Calu3 (cell line): Measurements from ENCODE around the gene CLDN7. TPM values are rescaled to one million over a fixed set of nuclear protein-coding genes. Genes with fewer than 3 reads are reported as not detected.

Experiments used
- BruUV-seq: library from RNA; stranded (reverse); fragments of 400-500 nt; replicated peaks from 2 replicates; lab custom pipeline; 2021; lab: Mats Ljungman, UMichigan
- CTCF ChIA-PET: fragments of 300-600 bp; sonication (Branson Sonifier 250); formaldehyde crosslinking; loops from one replicate; lab custom pipeline; 2022; ENCODE audit warnings: antibody characterized with exemption; lab: Charles Lee
- DNase-seq: peaks from one replicate; pipeline ENCODE4 v3.0.0; 2022
- H3K27ac Mint-ChIP-seq: one replicate; pipeline ENCODE4 v1.8.0; 2022; ENCODE audit warnings: mixed read lengths; ENCODE audit not compliant: unreplicated experiment
- H3K27me3 Mint-ChIP-seq: one replicate; pipeline ENCODE4 v1.8.0; 2022; ENCODE audit warnings: mixed read lengths; ENCODE audit not compliant: unreplicated experiment
- H3K36me3 Mint-ChIP-seq: one replicate; pipeline ENCODE4 v1.8.0; 2022; ENCODE audit warnings: mild to moderate bottlenecking, moderate library complexity, mixed read lengths; ENCODE audit not compliant: insufficient read depth, unreplicated experiment
- H3K4me1 Mint-ChIP-seq: one replicate; pipeline ENCODE4 v1.8.0; 2022; ENCODE audit warnings: mild to moderate bottlenecking, low read depth, mixed read lengths; ENCODE audit not compliant: unreplicated experiment
- H3K4me3 Mint-ChIP-seq: one replicate; pipeline ENCODE4 v1.8.0; 2022; ENCODE audit warnings: mild to moderate bottlenecking, low read depth, moderate library complexity, mixed read lengths; ENCODE audit not compliant: unreplicated experiment
- H3K9me3 Mint-ChIP-seq: one replicate; pipeline ENCODE4 v1.8.0; 2022; ENCODE audit warnings: low read depth, mixed read lengths; ENCODE audit not compliant: unreplicated experiment
- intact Hi-C: fragments of 100-400 bp; cut with micrococcal nuclease; formaldehyde crosslinking; loops from one replicate; pipeline ENCODE4 v1.10.0; 2022; ENCODE audit not compliant: unreplicated experiment
- total RNA-seq: library from RNA; stranded (reverse); gene quantifications from 2 replicates; pipeline ENCODE4 v1.2.3, GENCODE V29; 2022
- TF ChIP-seq, protein P1 (sequence below): fragments of 200-600 bp; IDR thresholded peaks from one replicate; pipeline ENCODE4 v1.8.0; 2022; ENCODE audit warnings: antibody characterized with exemption; ENCODE audit not compliant: unreplicated experiment

The CLDN7 gene
- total RNA-seq, 1 experiment from 2014 or later: 266 TPM

DNA sequence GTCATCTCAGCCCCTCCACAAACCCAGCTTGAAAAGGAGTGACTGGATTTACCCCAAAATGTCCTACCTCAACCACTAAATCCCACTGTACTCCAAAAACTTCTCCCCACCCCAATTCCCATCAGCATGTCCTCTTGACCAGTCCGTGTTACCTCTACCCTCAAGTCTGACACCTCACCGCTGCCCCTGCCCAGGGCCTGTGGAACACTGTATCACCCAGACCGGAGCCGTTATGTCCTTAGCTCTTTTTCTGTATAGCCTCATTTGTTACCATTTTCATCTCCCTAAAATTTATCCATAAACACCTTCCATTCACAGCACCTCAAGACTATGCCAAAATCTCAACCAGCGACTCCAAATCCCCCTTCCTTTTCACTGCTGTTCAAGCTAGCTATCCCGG lies 25.5 kb downstream of the CLDN7 start:
- Mint-ChIP-seq H3K9me3 (no peaks in the 10 kb centered on the region), H3K4me1 (peaks cover 51% of the 10 kb centered on the region), H3K36me3 (peaks cover 98% of the 10 kb centered on the region), H3K27ac (peak overlapping the region; percentile 48), H3K4me3 (peak overlapping the region; percentile 85), H3K27me3 (no peaks in the 10 kb centered on the region)
- no peak for DNase-seq
- BruUV-seq: no TSS peak
- intact Hi-C loops: no loop called here
- TF ChIP-seq, protein P1, sequence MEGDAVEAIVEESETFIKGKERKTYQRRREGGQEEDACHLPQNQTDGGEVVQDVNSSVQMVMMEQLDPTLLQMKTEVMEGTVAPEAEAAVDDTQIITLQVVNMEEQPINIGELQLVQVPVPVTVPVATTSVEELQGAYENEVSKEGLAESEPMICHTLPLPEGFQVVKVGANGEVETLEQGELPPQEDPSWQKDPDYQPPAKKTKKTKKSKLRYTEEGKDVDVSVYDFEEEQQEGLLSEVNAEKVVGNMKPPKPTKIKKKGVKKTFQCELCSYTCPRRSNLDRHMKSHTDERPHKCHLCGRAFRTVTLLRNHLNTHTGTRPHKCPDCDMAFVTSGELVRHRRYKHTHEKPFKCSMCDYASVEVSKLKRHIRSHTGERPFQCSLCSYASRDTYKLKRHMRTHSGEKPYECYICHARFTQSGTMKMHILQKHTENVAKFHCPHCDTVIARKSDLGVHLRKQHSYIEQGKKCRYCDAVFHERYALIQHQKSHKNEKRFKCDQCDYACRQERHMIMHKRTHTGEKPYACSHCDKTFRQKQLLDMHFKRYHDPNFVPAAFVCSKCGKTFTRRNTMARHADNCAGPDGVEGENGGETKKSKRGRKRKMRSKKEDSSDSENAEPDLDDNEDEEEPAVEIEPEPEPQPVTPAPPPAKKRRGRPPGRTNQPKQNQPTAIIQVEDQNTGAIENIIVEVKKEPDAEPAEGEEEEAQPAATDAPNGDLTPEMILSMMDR: no peak
- CTCF ChIA-PET: no interaction called here

DNA sequence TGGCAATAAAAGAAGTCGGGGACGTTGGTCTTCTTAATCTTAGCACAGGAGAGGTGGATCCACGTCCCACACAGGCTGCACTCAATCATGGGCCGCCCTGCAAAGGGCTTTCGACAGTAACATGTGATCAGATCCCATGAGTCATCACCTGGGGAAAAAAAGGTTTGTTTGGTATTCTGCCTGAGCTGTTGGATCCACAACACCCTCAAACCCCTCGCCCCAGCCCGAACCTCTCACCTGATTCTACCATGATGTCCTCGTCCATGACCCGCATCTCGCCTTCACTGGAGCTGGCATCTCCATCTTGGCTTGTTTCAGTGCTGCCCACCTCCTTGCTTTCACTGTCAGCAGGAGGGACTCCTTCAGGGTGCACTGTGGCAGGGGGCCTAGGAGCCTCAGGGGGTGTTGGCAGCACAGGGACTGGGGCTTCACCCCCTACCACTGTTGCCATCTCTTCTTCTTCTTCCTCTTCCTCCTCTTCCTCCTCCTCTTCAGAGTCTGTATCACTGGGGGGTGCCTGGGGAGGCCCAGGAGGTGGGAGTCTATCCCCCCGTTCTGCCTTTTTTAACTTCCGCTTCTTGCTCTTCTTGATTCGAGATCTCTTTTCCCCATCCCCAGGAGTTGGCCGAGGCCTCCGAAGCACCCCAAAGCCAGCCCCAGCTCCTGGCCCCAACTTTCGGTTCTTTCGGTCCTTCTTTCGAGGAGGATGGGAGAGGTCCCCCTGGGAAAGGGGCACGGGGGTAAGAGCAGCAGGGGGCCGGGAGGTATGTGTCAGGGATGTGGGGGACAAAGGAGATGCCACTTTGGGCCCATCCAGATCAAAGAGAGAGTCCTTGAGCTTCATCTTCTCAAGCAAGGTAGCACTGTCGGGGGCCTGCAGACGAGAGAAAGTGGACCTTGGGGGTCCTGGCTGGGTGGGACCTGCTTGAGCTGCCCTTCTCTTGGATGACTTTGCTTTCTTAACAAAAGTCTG lies 26.3 kb downstream of the CLDN7 start:
- intact Hi-C loops: no loop called here
- CTCF ChIA-PET: no interaction called here
- no peak overlapping the region for H3K27ac Mint-ChIP-seq
- TF ChIP-seq, protein P1: no peak
- no peaks in the 10 kb centered on the region for H3K27me3 Mint-ChIP-seq
- no peaks in the 10 kb centered on the region for H3K9me3 Mint-ChIP-seq
- TSS peak; percentile 3 for BruUV-seq
- H3K4me1 Mint-ChIP-seq: peaks cover 48% of the 10 kb centered on the region
- H3K4me3 Mint-ChIP-seq: peak overlapping the region; percentile 82
- no peak for DNase-seq
- peaks cover 91% of the 10 kb centered on the region for H3K36me3 Mint-ChIP-seq

DNA sequence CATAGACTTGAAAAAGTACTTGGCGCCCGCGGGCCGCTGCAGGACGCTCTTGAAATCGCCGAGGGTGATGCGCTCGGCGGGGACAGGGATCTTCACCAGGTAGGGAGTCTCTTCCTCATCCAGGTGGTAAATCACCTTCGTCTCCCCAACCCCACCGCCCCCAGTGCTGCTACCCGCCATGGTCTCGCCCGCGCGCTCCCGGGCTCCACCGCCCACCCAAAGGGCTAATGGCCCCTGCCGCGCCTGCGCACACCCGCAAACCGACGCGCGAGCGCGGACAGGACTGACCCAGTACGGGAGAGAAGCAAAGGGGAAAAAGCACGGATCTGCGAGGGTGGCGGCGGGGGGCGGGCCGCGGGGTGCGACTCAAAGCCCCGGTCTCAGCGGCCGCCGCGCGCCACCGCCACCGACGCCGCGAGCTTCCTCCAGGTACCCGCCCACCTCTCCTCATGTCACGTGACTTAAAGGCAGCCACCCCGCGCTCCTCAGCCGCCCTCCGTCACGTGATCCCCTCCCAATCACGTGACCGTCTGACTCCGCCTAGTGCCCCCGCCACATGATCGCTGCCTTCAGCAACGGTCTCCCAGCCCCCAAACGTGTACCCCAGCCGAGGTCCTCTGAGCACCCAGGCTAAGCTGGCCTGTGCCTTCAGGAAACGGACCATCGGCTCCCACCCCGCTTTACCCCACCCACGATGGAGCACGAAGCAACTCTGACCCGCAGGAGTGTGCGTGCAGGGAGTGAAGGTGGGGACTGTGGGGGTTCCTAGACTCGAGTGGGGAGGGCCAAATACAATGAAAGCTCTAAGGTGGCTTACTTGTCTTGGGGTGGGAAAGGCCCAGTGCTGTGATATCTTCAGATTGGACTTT lies 28.0 kb downstream of the CLDN7 start, which contains the start of gene DVL2:
Gene DVL2 (minus strand): TSS at position 435 of the 869 bp plus-strand sequence. CDS start 255 bp downstream, at position 180.
- TF ChIP-seq, protein P1: no peak
- Mint-ChIP-seq H3K27ac (peak within 1 kb of the TSS; percentile 95), H3K4me1 (peaks cover 41% of the 10 kb centered on the region), H3K4me3 (peak within 1 kb of the TSS; percentile 82), H3K9me3 (no peaks in the 10 kb centered on the region), H3K36me3 (peaks cover 74% of the 10 kb centered on the region), H3K27me3 (no peaks in the 10 kb centered on the region)
- no TSS peak for BruUV-seq
- intact Hi-C loops: no loop called here
- CTCF ChIA-PET: interaction anchor here (0.7 to 1.8 kb wide), 3 partner anchors 14 to 188 kb away, joined by 3 to 5 read pairs (median 3); partner anchors contain the start of genes ACADVL and DLG4
- DNase-seq: peak; percentile 91

DNA sequence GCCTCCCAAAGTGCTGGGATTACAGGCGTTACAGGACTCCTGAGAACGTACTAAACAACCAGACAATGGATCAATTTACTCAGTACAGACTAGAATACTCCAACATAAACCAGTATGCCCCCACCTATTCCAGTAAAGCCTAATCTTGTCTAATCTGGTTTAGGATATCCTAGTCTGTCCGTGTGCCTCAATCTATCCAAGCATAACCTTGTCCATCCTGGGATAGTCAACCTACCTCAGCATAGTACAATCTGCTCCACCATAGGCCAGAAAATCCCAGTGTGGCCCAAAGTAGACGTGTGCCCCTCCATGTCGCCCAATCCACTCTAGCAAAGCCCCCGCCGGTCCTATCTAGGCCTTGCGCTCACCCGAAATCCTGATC lies 28.6 kb downstream of the CLDN7 start:
- CTCF ChIA-PET: interaction anchor here (0.7 to 1.8 kb wide), 2 partner anchors 13 to 188 kb away, joined by 3 to 5 read pairs; no protein-coding TSS in a partner anchor
- H3K36me3 Mint-ChIP-seq: peaks cover 68% of the 10 kb centered on the region
- H3K4me3 Mint-ChIP-seq: peak overlapping the region; percentile 82
- intact Hi-C loops: no loop called here
- H3K4me1 Mint-ChIP-seq: peaks cover 41% of the 10 kb centered on the region
- no peak for DNase-seq
- H3K27ac Mint-ChIP-seq: peak overlapping the region; percentile 95
- H3K9me3 Mint-ChIP-seq: no peaks in the 10 kb centered on the region
- H3K27me3 Mint-ChIP-seq: no peaks in the 10 kb centered on the region
- TF ChIP-seq, protein P1: no peak
- BruUV-seq: no TSS peak
